Measurements from ENCODE around the gene BLTP3A. TPM values are rescaled to one million over a fixed set of nuclear protein-coding genes. Genes with fewer than 3 reads are reported as not detected.
A peak's percentile ranks its signal among the peaks of the same experiment; 100 is the strongest.
"Not testable (repeated sequence)": the region's sequence is repeated elsewhere in the genome, so short reads cannot be mapped to it uniquely, and the experiment has no call there.

Gene BLTP3A
- total RNA-seq, 1 donor from 2014 or later = 8.4 TPM

GRCh38 chr6:34791164-34791700, 651 bp upstream of the BLTP3A start:
- Histone ChIP-seq H3K36me3 (ENCODE audit: control insufficient read depth in 3 of 3, insufficient read depth in 3 of 3, low read length in 3 of 3) (no peaks in the 10 kb centered on the region), H3K4me3 (ENCODE audit: low read length in 3 of 3) (peak overlapping the region; percentile 73 to 96 (median 94)), H3K27me3 (ENCODE audit: control insufficient read depth in 3 of 3, insufficient read depth in 3 of 3, low read length in 3 of 3) (no peaks in the 10 kb centered on the region), H3K9me3 (ENCODE audit: control insufficient read depth in 3 of 3, low read length in 3 of 3) (no peaks in the 10 kb centered on the region), H3K27ac (ENCODE audit: low read depth, low read length) (peak overlapping the region; percentile 92), H3K9ac (ENCODE audit: low read depth in 1 of 3, low read length in 3 of 3) (peak overlapping the region; percentile 94 to 97 (median 96)), H3K4me1 (ENCODE audit: control insufficient read depth in 3 of 3, insufficient read depth in 3 of 3, low read length in 3 of 3) (peaks cover 9 to 18% (median 10%) of the 10 kb centered on the region in 3 donors)

- Histone ChIP-seq H3K36me3 (ENCODE audit: control insufficient read depth in 3 of 3, insufficient read depth in 3 of 3, low read length in 3 of 3) (no peaks in the 10 kb centered on the region), H3K4me3 (ENCODE audit: low read length in 3 of 3) (peak overlapping the region; percentile 73 to 91 (median 76)), H3K9ac (ENCODE audit: low read depth in 1 of 3, low read length in 3 of 3) (peak overlapping the region; percentile 86 to 97 (median 94)), H3K27me3 (ENCODE audit: control insufficient read depth in 3 of 3, insufficient read depth in 3 of 3, low read length in 3 of 3) (no peaks in the 10 kb centered on the region), H3K9me3 (ENCODE audit: control insufficient read depth in 3 of 3, low read length in 3 of 3) (no peaks in the 10 kb centered on the region), H3K4me1 (ENCODE audit: control insufficient read depth in 3 of 3, insufficient read depth in 3 of 3, low read length in 3 of 3) (peaks cover 9 to 18% (median 10%) of the 10 kb centered on the region in 3 donors), H3K27ac (ENCODE audit: low read depth, low read length) (peak overlapping the region; percentile 92)
Measured at GRCh38 chr6:34792605-34793500, 970 bp downstream of the BLTP3A start.

GRCh38 chr6:34793877-34794276, 2.0 kb downstream of the BLTP3A start:
- Histone ChIP-seq H3K27me3 (ENCODE audit: control insufficient read depth in 3 of 3, insufficient read depth in 3 of 3, low read length in 3 of 3) (no peaks in the 10 kb centered on the region), H3K9ac (ENCODE audit: low read depth in 1 of 3, low read length in 3 of 3) (no peak overlapping the region), H3K4me3 (ENCODE audit: low read length in 3 of 3) (no peak overlapping the region), H3K4me1 (ENCODE audit: control insufficient read depth in 3 of 3, insufficient read depth in 3 of 3, low read length in 3 of 3) (peaks cover 9 to 18% (median 10%) of the 10 kb centered on the region in 3 donors), H3K27ac (ENCODE audit: low read depth, low read length) (no peak overlapping the region), H3K9me3 (ENCODE audit: control insufficient read depth in 3 of 3, low read length in 3 of 3) (no peaks in the 10 kb centered on the region), H3K36me3 (ENCODE audit: control insufficient read depth in 3 of 3, insufficient read depth in 3 of 3, low read length in 3 of 3) (no peaks in the 10 kb centered on the region)

- H3K4me1 ChIP-seq (ENCODE audit: control insufficient read depth in 3 of 3, insufficient read depth in 3 of 3, low read length in 3 of 3) = peaks cover 9 to 17% (median 10%) of the 10 kb centered on the region in 3 donors
- no peaks in the 10 kb centered on the region for H3K36me3 ChIP-seq (ENCODE audit: control insufficient read depth in 3 of 3, insufficient read depth in 3 of 3, low read length in 3 of 3)
- H3K27me3 ChIP-seq (ENCODE audit: control insufficient read depth in 3 of 3, insufficient read depth in 3 of 3, low read length in 3 of 3) = no peaks in the 10 kb centered on the region
- no peaks in the 10 kb centered on the region for H3K9me3 ChIP-seq (ENCODE audit: control insufficient read depth in 3 of 3, low read length in 3 of 3)
- H3K27ac ChIP-seq (ENCODE audit: low read depth, low read length) = no peak overlapping the region
- H3K9ac ChIP-seq (ENCODE audit: low read depth in 1 of 3, low read length in 3 of 3) = no peak overlapping the region
- H3K4me3 ChIP-seq (ENCODE audit: low read length in 3 of 3) = no peak overlapping the region
Measured at GRCh38 chr6:34795836-34796425, 4.0 kb downstream of the BLTP3A start.

DNA sequence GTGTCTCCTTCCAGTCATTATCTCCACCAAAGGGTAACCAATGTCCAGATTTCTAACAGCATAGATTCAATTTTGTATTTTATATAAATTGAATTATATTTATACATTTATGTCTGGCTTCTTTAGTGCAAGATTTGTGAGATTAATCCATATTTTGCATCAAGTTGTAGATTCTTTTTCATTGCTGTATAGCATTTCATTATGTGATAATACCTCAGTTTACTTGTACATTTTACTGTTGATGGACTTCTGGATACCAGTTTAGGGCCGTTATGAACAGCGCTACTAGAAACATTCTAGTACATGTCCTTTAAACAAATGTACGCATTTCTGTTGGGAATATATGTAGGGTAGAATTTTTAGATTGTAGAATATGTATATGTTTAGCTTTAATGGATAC, 6.2 kb downstream of the BLTP3A start:
- H3K4me3 ChIP-seq (ENCODE audit: low read length in 3 of 3) = no peak overlapping the region
- H3K27ac ChIP-seq (ENCODE audit: low read depth, low read length) = no peak overlapping the region
- no peaks in the 10 kb centered on the region for H3K27me3 ChIP-seq (ENCODE audit: control insufficient read depth in 3 of 3, insufficient read depth in 3 of 3, low read length in 3 of 3)
- no peak overlapping the region for H3K9ac ChIP-seq (ENCODE audit: low read depth in 1 of 3, low read length in 3 of 3)
- no peaks in the 10 kb centered on the region for H3K9me3 ChIP-seq (ENCODE audit: control insufficient read depth in 3 of 3, low read length in 3 of 3)
- H3K36me3 ChIP-seq (ENCODE audit: control insufficient read depth in 3 of 3, insufficient read depth in 3 of 3, low read length in 3 of 3) = no peaks in the 10 kb centered on the region
- peaks cover 5% of the 10 kb centered on the region in 3 donors for H3K4me1 ChIP-seq (ENCODE audit: control insufficient read depth in 3 of 3, insufficient read depth in 3 of 3, low read length in 3 of 3)

- H3K4me1 ChIP-seq (ENCODE audit: control insufficient read depth in 3 of 3, insufficient read depth in 3 of 3, low read length in 3 of 3) = peaks cover 0 to 3% (median 0%) of the 10 kb centered on the region in 3 donors
- no peak overlapping the region for H3K4me3 ChIP-seq (ENCODE audit: low read length in 3 of 3)
- H3K27me3 ChIP-seq (ENCODE audit: control insufficient read depth in 3 of 3, insufficient read depth in 3 of 3, low read length in 3 of 3) = no peaks in the 10 kb centered on the region
- H3K36me3 ChIP-seq (ENCODE audit: control insufficient read depth in 3 of 3, insufficient read depth in 3 of 3, low read length in 3 of 3) = no peaks in the 10 kb centered on the region
- no peak overlapping the region for H3K27ac ChIP-seq (ENCODE audit: low read depth, low read length)
- H3K9ac ChIP-seq (ENCODE audit: low read depth in 1 of 3, low read length in 3 of 3) = no peak overlapping the region
- no peaks in the 10 kb centered on the region for H3K9me3 ChIP-seq (ENCODE audit: control insufficient read depth in 3 of 3, low read length in 3 of 3)
Measured at GRCh38 chr6:34799547-34799946, 7.7 kb downstream of the BLTP3A start.

- Histone ChIP-seq H3K4me1 (ENCODE audit: control insufficient read depth in 3 of 3, insufficient read depth in 3 of 3, low read length in 3 of 3) (peaks cover 0 to 5% (median 4%) of the 10 kb centered on the region in 3 donors), H3K9ac (ENCODE audit: low read depth in 1 of 3, low read length in 3 of 3) (no peak overlapping the region), H3K27ac (ENCODE audit: low read depth, low read length) (no peak overlapping the region), H3K27me3 (ENCODE audit: control insufficient read depth in 3 of 3, insufficient read depth in 3 of 3, low read length in 3 of 3) (no peaks in the 10 kb centered on the region), H3K36me3 (ENCODE audit: control insufficient read depth in 3 of 3, insufficient read depth in 3 of 3, low read length in 3 of 3) (no peaks in the 10 kb centered on the region), H3K4me3 (ENCODE audit: low read length in 3 of 3) (no peak overlapping the region), H3K9me3 (ENCODE audit: control insufficient read depth in 3 of 3, low read length in 3 of 3) (no peaks in the 10 kb centered on the region)
Measured at GRCh38 chr6:34804543-34804942, 12.7 kb downstream of the BLTP3A start.

DNA sequence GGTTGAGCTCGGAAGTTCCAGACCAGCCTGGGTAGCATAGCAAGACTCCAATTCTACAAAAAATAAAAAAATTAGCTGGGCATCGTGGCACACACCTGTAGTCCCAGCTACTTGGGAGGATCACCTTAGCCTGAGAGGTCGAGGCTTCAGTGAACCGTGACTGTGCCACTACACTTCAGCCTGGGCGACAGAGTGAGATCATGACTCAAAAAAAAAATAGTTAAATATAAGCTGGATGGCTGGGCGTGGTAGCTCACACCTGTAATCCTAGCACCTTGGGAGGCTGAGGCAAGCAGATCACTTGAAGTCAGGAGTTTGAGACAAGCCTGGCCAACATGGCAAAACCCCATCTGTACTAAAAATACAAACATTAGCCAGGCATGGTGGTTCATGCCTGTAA, 13.2 kb downstream of the BLTP3A start:
- H3K36me3 ChIP-seq (ENCODE audit: control insufficient read depth in 3 of 3, insufficient read depth in 3 of 3, low read length in 3 of 3); H3K9ac ChIP-seq (ENCODE audit: low read depth in 1 of 3, low read length in 3 of 3); H3K4me1 ChIP-seq (ENCODE audit: control insufficient read depth in 3 of 3, insufficient read depth in 3 of 3, low read length in 3 of 3); H3K4me3 ChIP-seq (ENCODE audit: low read length in 3 of 3); H3K9me3 ChIP-seq (ENCODE audit: control insufficient read depth in 3 of 3, low read length in 3 of 3); H3K27ac ChIP-seq (ENCODE audit: low read depth, low read length); H3K27me3 ChIP-seq (ENCODE audit: control insufficient read depth in 3 of 3, insufficient read depth in 3 of 3, low read length in 3 of 3): not testable (repeated sequence)

- Histone ChIP-seq H3K4me3 (ENCODE audit: low read length in 3 of 3) (no peak overlapping the region), H3K9ac (ENCODE audit: low read depth in 1 of 3, low read length in 3 of 3) (no peak overlapping the region), H3K9me3 (ENCODE audit: control insufficient read depth in 3 of 3, low read length in 3 of 3) (no peaks in the 10 kb centered on the region), H3K27me3 (ENCODE audit: control insufficient read depth in 3 of 3, insufficient read depth in 3 of 3, low read length in 3 of 3) (no peaks in the 10 kb centered on the region), H3K27ac (ENCODE audit: low read depth, low read length) (no peak overlapping the region), H3K4me1 (ENCODE audit: control insufficient read depth in 3 of 3, insufficient read depth in 3 of 3, low read length in 3 of 3) (peaks cover 0 to 9% (median 5%) of the 10 kb centered on the region in 3 donors), H3K36me3 (ENCODE audit: control insufficient read depth in 3 of 3, insufficient read depth in 3 of 3, low read length in 3 of 3) (no peaks in the 10 kb centered on the region)
Measured at GRCh38 chr6:34806738-34807453, 15.0 kb downstream of the BLTP3A start.
